Fibroblast of skin of back (primary cell): ENCODE measurements around the gene DNAH3.

Experiments
- DNase-seq: peaks from one replicate; pipeline ENCODE4 v3.0.0-alpha.2; 2013

DNAH3 gene

GRCh38 chr16:20940871-20941635 is 209.6 kb downstream of the DNAH3 start:
- DNase-seq, result no peak

- no peak for DNase-seq
Measured at GRCh38 chr16:20939611-20940010, 211.0 kb downstream of the DNAH3 start.

- DNase-seq, result peak; percentile 33
Measured at GRCh38 chr16:20938426-20938825, 212.2 kb downstream of the DNAH3 start.

- no peak for DNase-seq
Measured at GRCh38 chr16:20937736-20938135, 212.9 kb downstream of the DNAH3 start.

- no peak for DNase-seq
Measured at GRCh38 chr16:20933589-20933988, 217.1 kb downstream of the DNAH3 start.

GRCh38 chr16:20931066-20931600 is 219.5 kb downstream of the DNAH3 start:
- DNase-seq, result peak; percentile 2

- no peak for DNase-seq
Measured at GRCh38 chr16:20930365-20930690, 220.3 kb downstream of the DNAH3 start.

GRCh38 chr16:20929676-20930364 is 220.8 kb downstream of the DNAH3 start:
- peak; percentile 29 for DNase-seq

- DNase-seq, result no peak
Measured at GRCh38 chr16:20928774-20929411, 221.8 kb downstream of the DNAH3 start.

GRCh38 chr16:20925751-20926150 is 224.9 kb downstream of the DNAH3 start:
- DNase-seq, result no peak

GRCh38 chr16:20923876-20924275 is 226.8 kb downstream of the DNAH3 start:
- no peak for DNase-seq

- no peak for DNase-seq
Measured at GRCh38 chr16:20920799-20921198, 229.8 kb downstream of the DNAH3 start.

- no peak for DNase-seq
Measured at GRCh38 chr16:20920091-20920490, 230.6 kb downstream of the DNAH3 start.

- no peak for DNase-seq
Measured at GRCh38 chr16:20918486-20919239, 232.0 kb downstream of the DNAH3 start.

GRCh38 chr16:20916942-20917341 is 233.7 kb downstream of the DNAH3 start:
- DNase-seq, result no peak

GRCh38 chr16:20916289-20916688 is 234.4 kb downstream of the DNAH3 start:
- no peak for DNase-seq

GRCh38 chr16:20911361-20911760 is 239.3 kb downstream of the DNAH3 start:
- DNase-seq, result peak; percentile 45

GRCh38 chr16:20910781-20911321 is 239.8 kb downstream of the DNAH3 start:
- peak; percentile 90 for DNase-seq

- peak; percentile 95 for DNase-seq
Measured at GRCh38 chr16:20906341-20907255, 244.0 kb downstream of the DNAH3 start.

- DNase-seq, result no peak
Measured at GRCh38 chr16:20905576-20905975, 245.1 kb downstream of the DNAH3 start.

GRCh38 chr16:20904507-20905081 is 246.1 kb downstream of the DNAH3 start:
- DNase-seq, result peak; percentile 86
